H9 (cell line): Measurements from ENCODE around the gene VPS35L. TPM values are rescaled to one million over a fixed set of nuclear protein-coding genes. Genes with fewer than 3 reads are reported as not detected.

ENCODE experiments used
- DNase-seq: peaks from one replicate; pipeline ENCODE4 v3.0.0-alpha.2; 2017
- H2AFZ ChIP-seq: one replicate; pipeline ENCODE4 v1.6.1; 2013; ENCODE audit warnings: mild to moderate bottlenecking, low read length, control low read depth, moderate library complexity
- H2AK5ac ChIP-seq: 2 replicates; pipeline ENCODE4 v1.6.1; 2013; ENCODE audit warnings: low read length, control low read depth, mixed read lengths; ENCODE audit not compliant: insufficient read length
- H2BK120ac ChIP-seq: one replicate; pipeline ENCODE4 v1.6.1; 2013; ENCODE audit warnings: low read depth, mild to moderate bottlenecking, low read length, control low read depth, inconsistent platforms; ENCODE audit not compliant: poor library complexity, severe bottlenecking
- H2BK12ac ChIP-seq: 2 replicates; pipeline ENCODE4 v1.6.1; 2013; ENCODE audit warnings: low read length, control low read depth, mixed read lengths, low read depth; ENCODE audit not compliant: insufficient read length
- H2BK15ac ChIP-seq: 2 replicates; pipeline ENCODE4 v1.6.1; 2013; ENCODE audit warnings: low read depth, low read length, control low read depth
- H2BK20ac ChIP-seq: one replicate; pipeline ENCODE4 v1.6.1; 2013; ENCODE audit warnings: low read depth, mild to moderate bottlenecking, low read length, control low read depth, inconsistent platforms; ENCODE audit not compliant: poor library complexity, severe bottlenecking
- H2BK5ac ChIP-seq: 2 replicates; pipeline ENCODE4 v1.6.1; 2013; ENCODE audit warnings: low read length, control low read depth, mixed read lengths; ENCODE audit not compliant: insufficient read length
- H3K14ac ChIP-seq: 2 replicates; pipeline ENCODE4 v1.6.1; 2013; ENCODE audit warnings: low read length, control low read depth; ENCODE audit not compliant: insufficient read depth
- H3K18ac ChIP-seq: 2 replicates; pipeline ENCODE4 v1.6.1; 2013; ENCODE audit warnings: low read depth, mild to moderate bottlenecking, mixed read lengths, low read length, control low read depth; ENCODE audit not compliant: insufficient read length
- H3K23ac ChIP-seq: 2 replicates; pipeline ENCODE4 v1.6.1; 2013; ENCODE audit warnings: low read length, control low read depth, mixed read lengths, low read depth; ENCODE audit not compliant: insufficient read length
- H3K23me2 ChIP-seq: 2 replicates; pipeline ENCODE4 v1.6.1; 2013; ENCODE audit warnings: low read depth, mild to moderate bottlenecking, mixed read lengths, low read length, control low read depth; ENCODE audit not compliant: insufficient read length, poor library complexity, severe bottlenecking
- H3K27ac ChIP-seq: 2 replicates; pipeline ENCODE4 v1.5.1; 2013; ENCODE audit warnings: low read length, control low read depth, mixed read lengths, low read depth; ENCODE audit not compliant: insufficient read length
- H3K27me3 ChIP-seq: 2 replicates; pipeline ENCODE4 v1.6.1; 2013; ENCODE audit warnings: low read length, control low read depth, inconsistent platforms; ENCODE audit not compliant: insufficient read depth
- H3K4ac ChIP-seq: 2 replicates; pipeline ENCODE4 v1.6.1; 2013; ENCODE audit warnings: low read depth, mild to moderate bottlenecking, control low read depth, inconsistent platforms, low read length, moderate library complexity
- H3K4me1 ChIP-seq: 2 replicates; pipeline ENCODE4 v1.6.1; 2013; ENCODE audit warnings: low read length, control low read depth, inconsistent platforms; ENCODE audit not compliant: insufficient read depth
- H3K4me2 ChIP-seq: 2 replicates; pipeline ENCODE4 v1.6.1; 2013; ENCODE audit warnings: low read length, control low read depth, mixed read lengths; ENCODE audit not compliant: insufficient read length, insufficient read depth
- H3K56ac ChIP-seq: 2 replicates; pipeline ENCODE4 v1.6.1; 2013; ENCODE audit warnings: low read depth, mild to moderate bottlenecking, mixed read lengths, low read length, control low read depth; ENCODE audit not compliant: insufficient read length
- H3K79me1 ChIP-seq: 2 replicates; pipeline ENCODE4 v1.6.1; 2013; ENCODE audit warnings: low read depth, mild to moderate bottlenecking, moderate library complexity, low read length, control low read depth, inconsistent platforms; ENCODE audit not compliant: insufficient read depth, poor library complexity, severe bottlenecking
- H3K79me2 ChIP-seq: 2 replicates; pipeline ENCODE4 v1.6.1; 2013; ENCODE audit warnings: low read length, control low read depth, inconsistent platforms; ENCODE audit not compliant: insufficient read depth
- H3K9ac ChIP-seq: 2 replicates; pipeline ENCODE4 v1.6.1; 2013; ENCODE audit warnings: low read length, control low read depth, mixed read lengths; ENCODE audit not compliant: insufficient read length; ENCODE audit errors: extremely low read depth
- H3K9me3 ChIP-seq: one replicate; pipeline ENCODE4 v1.6.1; 2013; ENCODE audit warnings: low read depth, low read length, inconsistent platforms; ENCODE audit not compliant: control insufficient read depth
- H3T11ph ChIP-seq: one replicate; pipeline ENCODE4 v1.6.1; 2013; ENCODE audit warnings: mild to moderate bottlenecking, low read length, control low read depth, inconsistent platforms
- H4K20me1 ChIP-seq: one replicate; pipeline ENCODE4 v1.6.1; 2013; ENCODE audit not compliant: control insufficient read depth, insufficient read length, insufficient read depth
- H4K5ac ChIP-seq: 2 replicates; pipeline ENCODE4 v1.6.1; 2013; ENCODE audit warnings: low read depth, mild to moderate bottlenecking, mixed read lengths, low read length, control low read depth; ENCODE audit not compliant: insufficient read length
- H4K8ac ChIP-seq: replicated peaks from 2 replicates; pipeline ENCODE4 v1.6.1; 2013; ENCODE audit warnings: low read length, control low read depth, mixed read lengths, low read depth; ENCODE audit not compliant: insufficient read length
- H4K91ac ChIP-seq: 2 replicates; pipeline ENCODE4 v1.6.1; 2013; ENCODE audit warnings: low read depth, mild to moderate bottlenecking, moderate library complexity, mixed read lengths, low read length, control low read depth; ENCODE audit not compliant: insufficient read length
- H3K27ac Mint-ChIP-seq, 3 experiments: 2 replicates in 2 of 3; 3 replicates in 1 of 3; pipeline ENCODE4 v1.8.0; 2020 to 2021; ENCODE audit warnings: mixed read lengths in 3 of 3, mild to moderate bottlenecking in 1 of 3, moderate library complexity in 1 of 3
- H3K27me3 Mint-ChIP-seq: 2 replicates; pipeline ENCODE4 v1.8.0; 2021; ENCODE audit warnings: low read depth, mild to moderate bottlenecking, moderate library complexity, mixed read lengths
- H3K36me3 Mint-ChIP-seq, 3 experiments: 2 replicates in 2 of 3; 3 replicates in 1 of 3; pipeline ENCODE4 v1.8.0; 2020 to 2021; ENCODE audit warnings: low read depth in 3 of 3, mixed read lengths in 3 of 3; ENCODE audit not compliant: insufficient read depth in 1 of 3
- H3K4me1 Mint-ChIP-seq, 2 experiments: 2 replicates each; pipeline ENCODE4 v1.8.0; 2020; ENCODE audit warnings: mixed read lengths in 2 of 2
- H3K4me3 Mint-ChIP-seq, 2 experiments: 2 replicates in 1 of 2; 3 replicates in 1 of 2; pipeline ENCODE4 v1.8.0; 2020 to 2021; ENCODE audit warnings: mild to moderate bottlenecking in 2 of 2, mixed read lengths in 2 of 2, moderate library complexity in 1 of 2
- H3K9me3 Mint-ChIP-seq, 2 experiments: 2 replicates in 1 of 2; 3 replicates in 1 of 2; pipeline ENCODE4 v1.8.0; 2020; ENCODE audit warnings: mild to moderate bottlenecking in 2 of 2, mixed read lengths in 2 of 2, moderate library complexity in 1 of 2
- CTCF ChIP-seq: fragments of 200-600 bp; sonication (generic); conservative IDR thresholded peaks from 3 replicates; pipeline ENCODE4 v1.8.0; 2021; ENCODE audit warnings: antibody characterized with exemption, mild to moderate bottlenecking
- WGBS: extraction: QIAGEN DNeasy Blood & Tissue Kit; methylation state at CpG from one replicate; pipeline ENCODE4 v1.1.7; 2013; ENCODE audit warnings: missing lambda C conversion rate, low lambda C conversion rate, mixed read lengths; ENCODE audit not compliant: insufficient read length; ENCODE audit errors: extremely low coverage; 5-methylcytosine and 5-hydroxymethylcytosine counted together
- total RNA-seq: library from RNA; stranded (reverse); gene quantifications from 2 replicates; pipeline ENCODE4 v1.2.1, GENCODE V29; 2021

Gene VPS35L
- total RNA-seq, 1 experiment from 2014 or later, result 58.4 TPM

DNA sequence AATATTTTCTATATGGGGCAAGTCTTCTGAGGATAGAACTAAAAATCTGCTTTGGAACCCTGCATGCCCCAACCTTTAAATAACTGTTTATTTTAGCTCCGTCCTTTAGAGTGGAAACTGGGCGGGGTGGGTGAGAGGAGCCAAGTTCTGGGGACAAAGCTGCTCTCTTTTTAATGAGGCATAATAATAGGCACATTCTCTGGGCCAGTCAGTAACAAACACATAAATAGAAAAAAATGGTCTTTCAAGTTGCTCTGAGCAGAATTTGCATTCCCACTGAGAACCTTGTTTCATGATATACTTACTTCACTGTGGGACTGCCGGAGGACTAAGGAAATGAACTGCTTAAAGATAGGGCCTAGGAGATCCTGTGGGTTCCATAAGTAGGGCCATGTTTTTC is 111.0 kb downstream of the VPS35L start:
- Histone ChIP-seq H3T11ph (no peak overlapping the region), H4K20me1 (no peaks in the 10 kb centered on the region), H2BK5ac (no peak overlapping the region), H3K4me1 (no peaks in the 10 kb centered on the region), H3K56ac (no peak overlapping the region), H3K9ac (no peak overlapping the region), H3K9me3 (no peaks in the 10 kb centered on the region), H3K14ac (no peak overlapping the region), H3K79me2 (no peaks in the 10 kb centered on the region), H4K91ac (no peak overlapping the region), H2AK5ac (no peak overlapping the region), H3K4me2 (no peak overlapping the region), H3K18ac (no peak overlapping the region), H3K79me1 (no peaks in the 10 kb centered on the region), H4K5ac (no peak overlapping the region), H3K23ac (no peak overlapping the region), H2AFZ (no peak overlapping the region), H4K8ac (no peak overlapping the region), H2BK20ac (no peak overlapping the region), H2BK12ac (no peak overlapping the region), H3K27ac (no peak overlapping the region), H2BK120ac (no peak overlapping the region), H3K23me2 (no peaks in the 10 kb centered on the region), H3K27me3 (no peaks in the 10 kb centered on the region), H3K4ac (no peak overlapping the region), H2BK15ac (no peak overlapping the region)
- Mint-ChIP-seq H3K27me3 (no peaks in the 10 kb centered on the region; the same call in 1 of the 2 replicates), H3K4me1 (peaks cover 9 to 14% of the 10 kb centered on the region in 2 experiments), H3K27ac (no peak overlapping the region), H3K4me3 (no peak overlapping the region), H3K36me3 (peaks cover 15 to 44% (median 44%) of the 10 kb centered on the region in 3 experiments), H3K9me3 (peaks cover 13 to 17% of the 10 kb centered on the region in 2 experiments; a peak in 4 of 5 replicates)
- no peak for TF ChIP-seq CTCF
- WGBS, result no CpG with 5 or more reads among the region's 3 CpGs
- DNase-seq, result no peak
